Posterior vena cava (tissue), 2 donors: ENCODE results near the gene FOXE1. TPM values are rescaled to one million over a fixed set of nuclear protein-coding genes. Genes with fewer than 3 reads are reported as not detected.

ENCODE experiments used
- DNase-seq: peaks from one replicate; pipeline ENCODE4 v3.0.0-alpha.2; 2020; ENCODE audit warnings: low spot score
- intact Hi-C, 2 donors: fragments of 100-400 bp; cut with DNase I; formaldehyde crosslinking; loops; one replicate each; pipeline versions ENCODE4 v1.14.1 to v1.14.2; 2022 to 2023
- total RNA-seq, 2 donors: library from RNA; stranded (reverse); fragmentation: NEBNext Ultra II Directional; extraction: Animal tissue kit (Norgen Biotek cat#: 25700); gene quantifications; one replicate each; pipeline ENCODE4 v1.2.1, GENCODE V29; 2021
- donor health status: DM: yes; HTN: yes; CAD: no.
- donor health status: DM: yes; HTN: yes; CAD: no.

The FOXE1 gene
- total RNA-seq, 2 donors from 2014 or later, result not detected

DNA sequence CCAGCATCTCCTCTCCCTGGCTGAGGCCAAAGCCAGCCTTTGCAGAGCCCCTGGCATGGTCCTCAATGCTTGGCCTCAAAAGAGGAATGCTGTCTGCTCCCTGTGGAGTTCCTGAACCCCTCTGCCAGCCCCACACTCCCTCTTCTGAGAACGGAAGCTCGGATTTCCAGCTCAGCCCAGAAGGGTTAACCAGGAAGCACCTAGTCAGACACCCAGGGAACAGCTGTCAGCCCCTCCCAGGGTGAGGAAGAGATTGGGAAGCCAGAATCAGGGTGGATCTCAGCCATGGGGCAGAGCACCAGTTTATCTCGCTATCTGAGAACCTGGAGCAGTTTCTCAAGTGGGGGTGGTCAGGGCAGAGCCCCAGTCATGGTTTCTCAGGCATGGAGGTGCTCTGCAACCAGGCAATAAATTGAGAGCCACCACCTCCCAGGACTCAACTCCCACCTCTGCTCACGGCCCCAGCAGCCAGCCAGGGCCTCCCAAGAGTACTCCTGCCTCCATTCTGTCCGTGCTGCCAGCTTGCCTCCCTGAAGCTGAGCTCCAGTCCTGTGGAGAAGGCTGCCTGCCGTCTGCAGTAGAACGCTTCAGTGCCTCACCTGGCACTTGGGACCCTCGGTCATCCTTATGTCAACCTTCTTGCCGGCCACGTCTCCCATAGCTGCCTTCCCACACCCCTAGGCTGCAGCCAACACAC is 7.6 kb downstream of the FOXE1 start:
- DNase-seq, result no peak
- intact Hi-C loops, result no loop called here

DNA sequence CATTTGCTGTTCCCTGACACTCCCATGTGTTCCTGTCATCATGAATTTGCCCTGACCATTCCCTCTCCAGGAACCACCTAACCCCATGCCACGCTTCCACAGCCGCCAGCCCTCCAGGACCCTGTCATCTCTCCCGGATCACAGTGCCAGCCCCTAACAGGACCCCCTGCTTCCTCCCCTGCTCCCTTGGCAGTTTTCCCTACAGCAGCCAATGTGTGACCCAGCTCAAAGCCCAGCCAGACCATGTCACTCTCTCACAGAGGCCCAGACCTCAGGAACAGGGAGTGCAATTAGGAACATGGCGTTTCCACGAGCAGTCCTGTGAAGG is 8.1 kb downstream of the FOXE1 start:
- intact Hi-C loops, result no loop called here
- no peak for DNase-seq

DNA sequence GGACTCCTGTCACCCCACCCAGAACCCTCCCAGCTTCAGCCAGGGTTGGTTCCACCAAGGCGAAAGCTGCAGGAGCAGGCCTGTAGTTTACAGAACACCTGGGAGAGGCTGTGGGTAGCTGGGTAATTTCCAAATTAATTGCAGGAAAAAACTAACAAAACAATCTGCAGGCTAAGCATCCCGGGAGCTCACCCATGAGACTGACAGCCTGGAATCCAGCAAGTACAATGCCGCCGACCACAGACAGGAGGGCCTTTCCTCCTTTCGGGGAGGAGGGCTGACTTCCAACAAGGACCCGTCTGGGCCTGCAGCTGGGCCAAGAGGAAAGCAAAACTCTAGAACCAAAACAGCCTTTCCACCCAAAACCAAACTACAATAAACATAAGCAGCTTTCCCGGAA is 10.3 kb downstream of the FOXE1 start:
- DNase-seq, result no peak
- intact Hi-C loops, result no loop called here

DNA sequence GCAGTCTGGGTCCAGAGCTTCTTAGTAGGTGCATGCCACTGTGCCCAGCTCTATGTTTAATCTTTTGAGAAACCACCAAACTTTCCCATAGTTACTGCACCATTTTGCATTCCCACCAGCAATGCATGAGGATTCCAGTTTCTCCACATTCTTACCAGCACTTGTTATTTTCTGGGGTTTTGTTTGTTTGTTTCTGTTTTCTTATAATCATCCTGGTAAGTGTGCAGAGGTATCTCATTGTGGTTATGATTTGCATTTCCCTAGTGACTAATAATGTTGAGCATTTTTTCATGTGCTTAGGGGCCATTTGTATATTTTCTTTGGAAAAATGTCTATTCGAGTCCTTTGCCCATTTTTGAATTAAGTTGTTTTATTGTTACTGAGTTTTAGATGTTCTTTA is 11.4 kb downstream of the FOXE1 start:
- no peak for DNase-seq
- intact Hi-C loops, result no loop called here

DNA sequence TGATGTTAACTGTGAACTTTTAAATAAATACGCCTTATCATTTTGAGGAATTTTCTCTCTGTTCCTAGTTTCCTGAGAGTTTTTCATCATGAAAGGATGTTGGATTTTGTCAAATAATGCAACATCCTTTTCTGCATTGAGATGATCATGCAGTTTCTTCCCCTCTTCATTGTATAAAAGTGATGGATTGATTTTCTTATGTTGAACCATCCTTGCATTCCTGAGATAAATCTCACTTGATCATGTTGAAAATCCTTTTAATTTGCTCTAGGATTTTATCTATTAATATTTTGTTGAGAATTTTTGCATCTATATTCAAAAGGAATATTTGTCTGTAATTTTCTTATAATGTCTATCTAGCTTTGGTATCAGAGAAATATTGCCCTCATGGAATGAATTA is 13.3 kb downstream of the FOXE1 start:
- DNase-seq, result no peak

DNA sequence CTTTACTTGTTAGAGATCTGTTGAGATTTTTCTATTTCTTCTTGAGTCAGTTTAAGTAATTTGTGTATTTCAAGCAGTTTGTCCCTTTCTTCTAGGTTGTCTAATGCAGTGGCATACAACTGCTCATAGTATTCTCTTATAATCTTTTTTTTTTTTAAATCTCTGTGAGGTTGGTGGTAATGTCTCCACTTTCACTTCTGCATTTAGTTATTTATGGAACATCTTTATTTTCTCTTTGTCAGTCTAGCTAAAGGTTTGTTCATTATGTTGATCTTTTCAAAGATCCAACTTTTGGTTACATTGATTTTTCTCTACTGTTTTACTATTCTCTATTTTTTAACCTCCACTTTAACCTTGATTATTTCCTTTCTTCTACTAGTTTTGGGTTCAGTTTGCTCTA is 13.8 kb downstream of the FOXE1 start:
- intact Hi-C loops, result no loop called here
- DNase-seq, result no peak

More for the DNA sequence above, 13.3 kb downstream of the FOXE1 start:
- intact Hi-C loops, result no loop called here

DNA sequence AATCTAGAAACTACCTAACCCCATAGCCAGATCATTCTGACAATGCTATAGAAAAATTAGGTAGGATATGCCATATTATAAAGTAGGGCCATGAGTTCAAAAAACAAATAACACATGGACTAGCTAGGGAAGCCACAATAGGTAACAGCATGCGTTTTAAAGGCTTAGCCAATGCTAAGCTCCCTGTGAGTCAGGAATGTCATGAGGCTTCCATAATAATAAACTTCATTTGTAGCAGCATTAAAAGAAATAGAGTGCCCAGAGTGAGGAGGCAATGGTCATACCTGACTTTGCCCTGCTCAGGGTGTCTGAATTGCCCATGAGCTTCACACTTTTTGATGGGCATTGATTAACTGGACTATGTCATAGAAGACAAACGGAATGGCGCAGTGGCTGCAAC is 15.8 kb downstream of the FOXE1 start:
- DNase-seq, result no peak
- intact Hi-C loops, result no loop called here

DNA sequence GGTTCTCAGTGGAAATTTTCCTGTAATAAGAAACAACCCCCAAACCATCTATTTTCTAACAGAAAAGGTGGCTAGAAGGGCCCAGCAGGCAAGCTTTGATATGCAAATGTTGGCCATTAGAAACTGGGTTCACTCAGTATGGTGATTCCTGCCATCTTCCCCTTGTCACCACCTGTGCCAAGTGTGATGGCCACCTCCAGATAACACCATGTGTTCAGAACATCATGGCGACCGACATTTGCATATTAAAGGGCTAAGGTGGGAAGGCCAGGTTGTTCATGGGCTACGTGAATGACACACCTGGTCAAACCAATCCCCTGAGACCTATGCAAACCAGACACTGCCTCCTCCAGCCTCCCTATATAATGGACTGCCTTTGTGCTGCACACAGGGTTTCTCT is 20.4 kb downstream of the FOXE1 start:
- DNase-seq, result no peak
- intact Hi-C loops, result no loop called here

DNA sequence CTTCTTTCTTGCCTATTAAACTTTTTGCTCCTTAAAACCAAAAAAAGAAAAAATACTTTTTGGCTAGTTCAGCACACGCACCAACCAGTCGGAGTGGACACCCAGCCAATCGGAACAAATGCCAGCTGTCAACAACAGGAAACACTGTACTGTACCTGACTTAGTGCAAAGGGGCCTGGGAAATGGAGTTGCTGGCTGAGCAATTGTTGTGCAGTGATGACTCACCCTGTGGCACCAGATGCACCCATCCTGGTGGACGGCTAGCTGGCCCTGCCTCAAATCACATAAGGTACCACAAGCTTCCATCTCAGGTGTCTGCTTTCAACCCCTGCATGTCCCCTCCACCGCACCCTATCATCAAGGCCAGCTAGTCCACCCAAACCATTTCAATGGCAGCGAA is 20.9 kb downstream of the FOXE1 start:
- intact Hi-C loops, result no loop called here
- no peak for DNase-seq

DNA sequence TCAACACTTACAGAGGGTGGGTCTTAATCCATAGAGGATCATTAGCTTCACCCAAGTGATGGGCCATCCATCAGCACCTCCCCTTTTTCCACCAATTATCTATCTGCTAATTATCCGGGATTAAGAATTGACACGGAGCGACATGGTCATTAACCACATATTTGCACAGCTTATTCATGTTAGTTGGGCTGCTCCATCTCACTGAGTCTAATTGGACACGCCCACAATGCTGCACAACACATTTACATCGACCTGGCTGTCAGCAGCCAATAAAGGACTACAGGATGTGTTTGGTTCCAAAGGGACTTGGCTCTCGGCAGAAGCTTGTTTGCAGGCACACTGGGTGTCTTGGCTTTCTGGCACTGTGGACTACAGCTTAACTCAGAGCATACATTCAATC is 21.6 kb downstream of the FOXE1 start:
- intact Hi-C loops, result no loop called here

DNA sequence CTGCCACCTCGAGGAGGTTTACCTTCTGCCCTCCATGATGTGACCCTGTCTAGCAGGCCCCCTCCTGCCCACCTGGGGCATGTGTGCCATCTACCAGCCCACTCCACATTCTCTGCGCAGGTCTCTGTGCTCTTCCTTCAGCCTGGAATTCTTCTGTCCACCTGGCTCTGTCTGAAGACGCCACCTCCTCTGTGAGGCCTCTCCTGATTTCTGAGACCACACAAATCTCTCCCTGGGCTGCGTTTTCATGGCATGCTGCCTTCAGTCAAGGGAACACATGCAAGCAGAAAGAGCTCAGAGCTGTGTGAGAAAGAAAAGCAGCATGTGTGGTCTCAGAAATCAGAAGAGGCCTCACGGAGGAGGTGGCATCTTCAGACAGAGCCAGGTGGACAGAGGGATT is 22.1 kb downstream of the FOXE1 start:
- intact Hi-C loops, result no loop called here
- no peak for DNase-seq

More for the DNA sequence above, 21.6 kb downstream of the FOXE1 start:
- DNase-seq, result no peak

DNA sequence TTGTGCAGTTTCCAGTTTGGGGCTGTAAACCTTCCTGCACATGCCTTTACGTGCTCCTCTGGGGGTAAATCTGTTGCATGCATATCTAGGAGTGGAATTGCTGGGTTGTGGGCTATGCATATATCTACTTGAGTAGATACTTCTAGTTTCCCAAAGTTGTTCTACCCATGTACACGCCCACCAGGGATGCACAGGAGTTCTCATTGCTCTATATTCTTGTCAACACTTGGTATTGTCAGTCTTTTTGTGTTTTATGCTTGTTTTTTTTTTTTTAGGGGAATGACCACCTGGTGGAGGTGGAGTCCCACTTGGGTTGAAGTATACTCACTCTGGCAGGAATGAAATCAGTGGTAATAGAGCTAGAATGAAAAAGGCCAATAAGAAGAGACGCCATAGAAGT is 23.0 kb downstream of the FOXE1 start:
- intact Hi-C loops, result no loop called here
- no peak for DNase-seq

DNA sequence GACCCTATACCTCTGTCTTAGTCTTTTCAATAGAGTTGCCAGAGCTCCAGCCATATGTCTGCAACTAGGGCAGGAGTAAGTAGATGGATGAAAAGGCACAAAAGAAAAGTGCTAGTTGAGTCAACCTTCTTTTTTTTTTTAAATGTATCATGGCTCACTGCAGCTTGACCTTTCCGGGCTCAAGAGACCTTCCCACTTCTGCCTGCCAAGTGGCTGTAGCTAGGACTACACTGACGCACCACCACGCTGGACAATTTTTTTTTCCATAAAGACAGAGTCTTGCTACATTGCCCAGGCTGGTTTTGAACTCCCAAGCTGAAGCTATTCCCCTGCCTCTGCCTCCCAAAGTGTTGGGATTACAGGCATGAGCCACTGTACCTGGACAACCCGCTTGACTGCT is 27.3 kb downstream of the FOXE1 start:
- intact Hi-C loops, result no loop called here
- DNase-seq, result no peak

DNA sequence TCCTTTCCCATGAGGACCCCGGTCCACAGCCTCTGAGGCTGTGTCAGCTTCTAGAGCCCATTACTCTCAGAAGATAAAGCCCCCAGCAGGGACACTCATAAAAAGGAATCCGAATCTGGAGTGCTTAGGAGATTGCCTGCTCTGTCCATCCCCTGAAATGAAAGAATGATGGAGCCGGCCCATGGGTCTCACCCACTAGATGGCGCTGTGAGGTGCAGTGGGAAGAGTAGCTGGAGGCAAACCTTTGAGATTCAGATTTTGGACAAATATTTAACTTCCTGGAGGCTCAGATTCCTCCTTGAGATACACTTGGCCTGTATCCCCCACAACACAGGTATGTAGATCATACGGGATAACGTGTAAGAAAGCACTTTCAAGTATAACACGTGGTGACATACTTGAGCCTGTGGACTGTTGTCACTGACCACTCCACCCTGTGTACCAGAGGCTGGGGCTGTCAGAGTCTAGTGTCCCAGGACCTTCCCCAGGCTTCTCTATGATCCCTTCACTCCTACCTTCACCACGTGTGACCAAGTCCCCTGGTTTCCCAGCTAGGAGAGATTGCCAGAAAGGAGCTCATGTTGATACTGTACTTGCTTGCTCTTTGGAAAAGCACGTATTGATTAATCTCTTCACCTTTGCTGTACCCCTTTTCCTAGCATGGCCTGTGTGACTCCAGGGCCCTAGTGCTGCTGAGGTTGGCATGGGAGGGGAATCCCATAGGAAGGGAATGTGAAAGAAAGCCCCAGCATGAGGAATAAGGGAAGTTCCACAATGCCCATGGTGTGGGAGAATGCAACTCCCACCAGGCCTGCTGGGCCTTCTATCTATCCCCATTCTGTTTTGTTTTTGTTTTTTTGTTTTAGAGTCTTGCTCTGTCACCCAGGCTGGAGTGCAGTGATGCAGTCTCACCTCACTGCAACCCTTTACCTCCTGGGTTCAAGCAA is 37.2 kb downstream of the FOXE1 start:
- DNase-seq, result no peak
- intact Hi-C loops, result no loop called here

DNA sequence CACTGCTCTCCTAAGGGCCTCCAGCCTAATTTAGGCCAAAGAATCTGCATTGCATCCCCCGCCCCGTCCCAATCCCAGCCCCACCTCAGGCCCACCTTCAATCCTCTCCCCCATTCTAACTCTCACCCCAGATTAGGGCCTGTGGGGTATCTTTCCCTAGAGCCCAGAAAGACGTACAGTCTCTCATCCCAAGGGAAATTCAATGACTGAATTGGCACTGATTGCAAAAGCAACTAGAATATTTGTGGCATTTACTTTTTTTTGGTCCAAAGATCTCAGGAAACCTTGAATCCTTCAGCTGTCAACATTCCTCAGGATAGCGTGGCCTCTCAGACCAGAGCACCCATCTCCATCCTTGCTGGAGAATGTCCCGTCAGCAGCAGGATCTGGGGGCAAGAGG is 38.7 kb downstream of the FOXE1 start:
- intact Hi-C loops, result no loop called here
- DNase-seq, result no peak

DNA sequence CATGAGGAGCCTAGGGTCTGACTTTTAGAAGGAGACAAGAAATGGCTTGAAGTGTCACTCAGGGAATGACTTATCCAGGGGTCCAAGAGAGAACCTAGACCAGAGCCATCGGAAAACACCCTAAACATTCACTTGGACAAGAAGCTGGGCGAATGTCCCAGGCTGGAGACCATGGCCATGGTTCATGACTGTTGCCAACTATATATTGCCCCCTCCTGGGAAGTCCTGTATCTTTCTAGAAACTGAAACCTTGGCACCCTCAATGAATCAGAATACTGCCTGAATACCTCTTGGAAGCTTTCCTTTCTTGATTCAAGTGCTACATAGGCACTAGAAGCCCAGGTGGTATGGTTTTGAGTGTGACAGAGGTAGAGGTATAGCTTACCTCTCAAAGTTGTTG is 39.4 kb downstream of the FOXE1 start:
- no peak for DNase-seq
- intact Hi-C loops, result no loop called here

DNA sequence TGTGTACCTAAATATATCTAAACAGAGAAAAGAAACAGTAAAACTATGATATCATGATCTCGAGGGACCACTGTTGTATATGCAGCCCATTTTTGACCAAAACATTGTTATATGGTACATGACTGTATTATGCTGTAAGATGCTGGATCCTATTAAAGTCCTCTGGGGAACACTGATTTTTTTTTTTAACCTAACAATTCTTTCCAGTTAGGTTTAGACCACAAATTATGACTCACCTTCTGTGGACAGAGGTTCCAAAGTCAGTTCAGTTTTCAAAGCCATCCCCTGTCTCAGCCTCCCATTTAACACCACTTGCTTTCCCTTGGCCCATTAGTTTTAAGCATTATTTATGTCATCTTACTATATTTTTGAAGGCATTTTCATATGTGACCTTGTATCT is 42.2 kb downstream of the FOXE1 start:
- intact Hi-C loops, result no loop called here
- DNase-seq, result no peak

DNA sequence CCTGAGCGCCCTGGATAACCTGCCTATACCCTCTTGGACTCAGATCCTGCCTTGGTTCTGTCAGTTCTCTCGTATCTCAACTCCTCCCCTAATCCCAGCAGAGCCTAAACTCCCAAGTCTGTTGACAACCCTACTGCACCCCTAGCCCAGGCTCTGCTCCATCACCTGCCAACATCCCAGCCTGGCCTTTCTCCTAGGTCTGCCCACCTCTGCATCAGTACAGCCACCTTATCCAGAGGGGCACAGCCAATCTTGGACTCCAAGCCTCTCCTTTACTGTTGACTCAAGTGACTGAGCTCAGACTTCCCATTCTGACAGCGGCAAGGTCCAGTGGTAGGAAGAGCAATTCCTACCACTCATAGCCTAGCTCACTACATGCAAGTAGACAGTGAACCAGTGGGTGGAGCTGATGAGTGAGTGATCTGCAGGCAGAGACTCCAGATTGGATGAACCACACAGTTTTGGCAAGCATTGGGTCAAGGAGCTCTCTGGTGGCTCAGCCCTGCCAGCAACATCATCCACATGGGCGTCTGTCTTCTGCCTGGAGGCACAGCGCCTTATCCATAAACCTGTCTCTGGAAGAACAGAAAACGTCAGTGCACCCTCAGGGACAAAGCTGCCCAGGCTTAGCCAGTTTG is 42.8 kb downstream of the FOXE1 start:
- intact Hi-C loops, result no loop called here
- DNase-seq, result no peak

DNA sequence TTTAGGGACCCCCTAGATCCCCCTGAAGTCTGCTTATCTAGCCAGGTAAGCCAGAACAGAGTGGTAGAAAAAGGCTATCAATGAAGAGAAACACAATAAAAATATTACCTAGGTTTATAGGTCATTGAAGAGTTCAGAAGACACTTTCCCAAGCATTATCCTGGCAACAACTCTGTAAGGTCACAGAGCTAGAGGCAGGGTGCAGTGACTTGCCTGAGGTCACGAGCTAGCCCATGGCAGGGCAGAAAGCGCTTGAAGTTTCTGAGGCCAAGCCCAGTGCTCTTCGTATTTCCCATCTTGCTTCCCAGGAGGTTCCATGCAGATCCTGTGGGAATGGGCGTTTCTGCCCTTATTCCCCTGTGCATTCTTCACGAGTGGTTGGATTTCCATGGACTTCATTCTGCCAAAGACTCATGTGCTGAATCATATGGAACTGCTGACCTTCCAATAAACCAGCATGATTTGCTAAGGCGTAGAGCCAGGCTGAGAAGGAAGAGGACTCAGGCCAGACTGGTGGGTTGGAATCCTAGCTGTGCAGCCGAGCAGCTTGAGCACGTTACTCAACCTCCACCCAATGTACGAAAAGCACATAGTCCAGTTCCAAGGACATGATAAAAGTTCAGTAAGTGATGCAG is 47.2 kb downstream of the FOXE1 start:
- intact Hi-C loops, result loop anchor here in 1 of 2 donors (5.0 kb wide), 1 partner anchor 188 kb away; no protein-coding TSS in a partner anchor
- no peak for DNase-seq
